K562 (cell line): ENCODE results near the gene GTF3C4. TPM values are rescaled to one million over a fixed set of nuclear protein-coding genes. Genes with fewer than 3 reads are reported as not detected.

Experiments
- ARNT ChIP-seq, 2 experiments: fragments of 450-650 bp; IDR thresholded peaks; 2 replicates each; pipeline ENCODE4 v1.6.1; 2016; ENCODE audit warnings: mild to moderate bottlenecking in 1 of 2
- ATF3 ChIP-seq, 2 experiments: fragments of 450-650 bp in 1 of 2; sonication (generic) in 1 of 2; formaldehyde crosslinking in 1 of 2; IDR thresholded peaks in 1 of 2; conservative IDR thresholded peaks in 1 of 2; 2 replicates each; pipeline versions ENCODE4 v1.6.1 to v1.8.1; 2016 to 2023; ENCODE audit warnings: mild to moderate bottlenecking in 2 of 2, moderate library complexity in 2 of 2, inconsistent platforms in 1 of 2, missing genetic modification reagents in 1 of 2
- BRD4 ChIP-seq: fragments of 200-600 bp; sonication (generic); IDR thresholded peaks from 2 replicates; pipeline ENCODE4 v1.6.1; 2017; ENCODE audit warnings: inconsistent platforms
- FOXK1 ChIP-seq: sonication (generic); formaldehyde crosslinking; IDR thresholded peaks from 2 replicates; pipeline ENCODE4 v1.8.0; 2022; ENCODE audit warnings: missing genetic modification reagents, mild to moderate bottlenecking, borderline replicate concordance
- GATAD2A ChIP-seq: fragments of 450-650 bp; IDR thresholded peaks from 2 replicates; pipeline ENCODE4 v1.6.1; 2017
- GTF2F1 ChIP-seq: IDR thresholded peaks from 2 replicates; pipeline ENCODE4 v1.6.1; 2011; ENCODE audit warnings: low read depth, low read length, improper control_type of control experiment
- KDM5B ChIP-seq: fragments of 200-600 bp; sonication (generic); IDR thresholded peaks from 2 replicates; pipeline ENCODE4 v1.6.1; 2012; ENCODE audit warnings: low read depth, mild to moderate bottlenecking, moderate library complexity, low read length, control low read depth, inconsistent platforms; ENCODE audit not compliant: insufficient replicate concordance
- NR2C1 ChIP-seq, 2 experiments: fragments of 450-650 bp; IDR thresholded peaks; 2 replicates each; pipeline ENCODE4 v1.6.1; 2017; ENCODE audit warnings: mild to moderate bottlenecking in 2 of 2, antibody characterized with exemption in 1 of 2, inconsistent platforms in 1 of 2, missing compliant biosample characterization in 1 of 2, missing genetic modification characterization in 1 of 2
- POLR2G ChIP-seq: fragments of 200-400 bp; formaldehyde crosslinking; IDR thresholded peaks from 2 replicates; pipeline ENCODE4 v1.6.1; 2017; ENCODE audit warnings: low read depth, mild to moderate bottlenecking, antibody characterized with exemption, low read length, moderate library complexity
- RUNX1 ChIP-seq: sonication (generic); IDR thresholded peaks from 2 replicates; pipeline ENCODE4 v1.6.1; 2016; ENCODE audit warnings: antibody characterized with exemption, low read depth
- SFPQ ChIP-seq: fragments of 200-400 bp; formaldehyde crosslinking; IDR thresholded peaks from 2 replicates; pipeline ENCODE4 v1.6.1; 2017; ENCODE audit warnings: mild to moderate bottlenecking, low read depth, low read length, moderate library complexity
- TGIF2 ChIP-seq: sonication (generic); formaldehyde crosslinking; IDR thresholded peaks from 2 replicates; pipeline ENCODE4 v1.8.1; 2022; ENCODE audit warnings: mild to moderate bottlenecking, missing genetic modification reagents, moderate library complexity
- TSHZ1 ChIP-seq: fragments of 250-450 bp; sonication (Bioruptor Pico); IDR thresholded peaks from 2 replicates; pipeline ENCODE4 v1.4.0; 2020; ENCODE audit warnings: mild to moderate bottlenecking, moderate library complexity
- ZBTB1 ChIP-seq: sonication (generic); formaldehyde crosslinking; IDR thresholded peaks from 2 replicates; pipeline ENCODE4 v1.8.1; 2023; ENCODE audit warnings: missing genetic modification reagents, low read depth, mild to moderate bottlenecking, borderline replicate concordance
- ZFP1 ChIP-seq: fragments of 450-650 bp; formaldehyde crosslinking; IDR thresholded peaks from 2 replicates; pipeline ENCODE4 v1.4.0; 2020; ENCODE audit warnings: mild to moderate bottlenecking, mixed read lengths
- ZNF639 ChIP-seq, 2 experiments: fragments of 200-800 bp in 1 of 2; sonication (Bioruptor generic) in 1 of 2; sonication (generic) in 1 of 2; formaldehyde crosslinking in 1 of 2; IDR thresholded peaks in 1 of 2; conservative IDR thresholded peaks in 1 of 2; 2 replicates each; pipeline versions ENCODE4 v1.5.0 to v1.6.1; 2016 to 2020; ENCODE audit warnings: missing compliant biosample characterization in 1 of 2, missing genetic modification characterization in 1 of 2, missing genetic modification reagents in 1 of 2
- ZNF830 ChIP-seq: fragments of 250-450 bp; sonication (Bioruptor Pico); IDR thresholded peaks from 2 replicates; pipeline ENCODE4 v1.5.0; 2021; ENCODE audit warnings: mild to moderate bottlenecking
- ZSCAN29 ChIP-seq: fragments of 450-650 bp; IDR thresholded peaks from 2 replicates; pipeline ENCODE4 v1.6.1; 2017
- polyA plus RNA-seq, 8 experiments: library from polyadenylated mRNA; depleted of rRNA in 4 of 8; stranded (reverse) in 5 of 8; unstranded in 3 of 8; fragments of >200 nt; fragmentation: Nextera tagmentation in 2 of 8; fragmentation: Illumina TruSeq in 1 of 8; extraction: Ambion mirVana in 2 of 8; extraction: Trizol in 1 of 8; gene quantifications; 2 replicates each; pipeline versions ENCODE4 v1.2.1 to v1.2.3, GENCODE V29; 2011 to 2014; ENCODE audit warnings: inconsistent platforms in 1 of 8, missing spikeins in 1 of 8
- total RNA-seq, 7 experiments: library from RNA; depleted of rRNA in 6 of 7; stranded (reverse); fragments of >200 nt in 6 of 7; fragmentation: Illumina TruSeq in 2 of 7; extraction: Trizol in 2 of 7; gene quantifications; 2 replicates each; pipeline versions ENCODE4 v1.2.1 to v1.2.3, GENCODE V29; 2011 to 2021; ENCODE audit warnings: low replicate concordance in 1 of 7

Gene GTF3C4
- total and polyA plus RNA-seq, 9 of the 15 experiments (the other 6 are each of a cell fraction or from before 2014, with no cell fraction given), result 3.9 to 20.0 (median 12.2) TPM

GRCh38 chr9:132669698-132670456, 387 bp upstream of the GTF3C4 start, which contains the start of gene DDX31 (continued):
- peak in 1 of 2 experiments; percentile 35; a peak in 1 of 4 replicates for TF ChIP-seq ZNF639 (CRISPR knock-in tag; conservative IDR thresholded peaks at IDR 0.05 in 1 of 2, IDR thresholded peaks at IDR 0.05 in 1 of 2)
- peak; percentile 85 for TF ChIP-seq ZBTB1 (CRISPR knock-in tag)
- no peak for TF ChIP-seq ZFP1 (CRISPR knock-in tag)
- peak; percentile 89 for TF ChIP-seq KDM5B
- TF ChIP-seq TGIF2 (CRISPR knock-in tag), result peak; percentile 69; the same call in 1 of the 2 replicates
- 0 out of 2 replicates have a peak, but pooled peaks have one; percentile 37 for TF ChIP-seq GTF2F1
- TF ChIP-seq BRD4, result peak; percentile 26; the same call in 1 of the 2 replicates
- no peak for TF ChIP-seq ZSCAN29
- TF ChIP-seq ATF3 (IDR thresholded peaks at IDR 0.05), result no peak
- 0 out of 2 replicates have a peak, but pooled peaks have one; percentile 35 for TF ChIP-seq ATF3 (CRISPR knock-in tag; conservative IDR thresholded peaks at IDR 0.05)
- TF ChIP-seq POLR2G, result peak; percentile 95
- TF ChIP-seq FOXK1 (CRISPR knock-in tag), result peak; percentile 87; the same call in 1 of the 2 replicates
- TF ChIP-seq SFPQ, result no peak
- 0 out of 2 replicates have a peak, but pooled peaks have one; percentile 25 for TF ChIP-seq GATAD2A
- no peak for TF ChIP-seq RUNX1
- no peak for TF ChIP-seq NR2C1 (IDR thresholded peaks at IDR 0.05)
- no peak for TF ChIP-seq NR2C1 (tag; IDR thresholded peaks at IDR 0.05)
- TF ChIP-seq ZNF830 (CRISPR knock-in tag), result peak; percentile 69; the same call in 1 of the 2 replicates
- TF ChIP-seq ARNT (IDR thresholded peaks at IDR 0.05), result no peak
- no peak for TF ChIP-seq TSHZ1 (CRISPR knock-in tag)
